Peyer's patch (tissue), 4 donors: ENCODE results near the gene IL12RB2. TPM values are rescaled to one million over a fixed set of nuclear protein-coding genes. Genes with fewer than 3 reads are reported as not detected.
A peak's percentile ranks its signal among the peaks of the same experiment; 100 is the strongest.

ENCODE experiments used
- DNase-seq, 3 donors: peaks; one replicate each; pipeline ENCODE4 v3.0.0-alpha.2; 2017 to 2019
- H3K27ac ChIP-seq, 4 donors: fragments of 200-600 bp; sonication (generic); one replicate each; pipeline ENCODE4 v1.5.1; 2016 to 2019
- H3K27me3 ChIP-seq, 2 donors: fragments of 200-600 bp; sonication (generic); one replicate each; pipeline ENCODE4 v1.5.1; 2019
- H3K36me3 ChIP-seq, 3 donors: fragments of 200-600 bp; sonication (generic); one replicate each; pipeline ENCODE4 v1.5.1; 2016 to 2019
- H3K4me1 ChIP-seq, 4 donors: fragments of 200-600 bp; sonication (generic); one replicate each; pipeline ENCODE4 v1.5.1; 2016 to 2019
- H3K4me3 ChIP-seq, 4 donors: fragments of 200-600 bp; sonication (generic); 1 replicate in 3 of 4; 2 replicates in 1 of 4; pipeline ENCODE4 v1.5.1; 2016 to 2019; ENCODE audit warnings: mild to moderate bottlenecking in 1 of 4
- H3K9me3 ChIP-seq, 4 donors: fragments of 200-600 bp; sonication (generic); one replicate each; pipeline ENCODE4 v1.5.1; 2016 to 2019; ENCODE audit warnings: mild to moderate bottlenecking in 1 of 4
- POLR2A ChIP-seq, 2 donors: fragments of 450-650 bp; IDR thresholded peaks; one replicate each; pipeline ENCODE4 v1.5.1; 2017; ENCODE audit warnings: antibody characterized with exemption in 2 of 2, mild to moderate bottlenecking in 2 of 2, moderate library complexity in 2 of 2
- total RNA-seq, 4 donors: library from RNA; depleted of rRNA; stranded (reverse); fragments of >200 nt; gene quantifications; one replicate each; pipeline ENCODE4 v1.1.0, GENCODE V29; 2016
- TF ChIP-seq, protein P1 (sequence below), 6 experiments: fragments of 450-650 bp in 4 of 6; fragments of 200-600 bp in 2 of 6; sonication (generic) in 1 of 6; IDR thresholded peaks; one replicate each; pipeline ENCODE4 v1.5.1; 2017 to 2019; ENCODE audit warnings: antibody characterized with exemption in 6 of 6, mild to moderate bottlenecking in 3 of 6, moderate library complexity in 1 of 6

The IL12RB2 gene
- total RNA-seq, 4 donors from 2014 or later: 0.35 to 3.3 (median 1.8) TPM

GRCh38 chr1:67298762-67299161, 8.9 kb upstream of the IL12RB2 start:
- no peak for DNase-seq
- H3K4me1 ChIP-seq: no peaks in the 10 kb centered on the region
- TF ChIP-seq, protein P1, sequence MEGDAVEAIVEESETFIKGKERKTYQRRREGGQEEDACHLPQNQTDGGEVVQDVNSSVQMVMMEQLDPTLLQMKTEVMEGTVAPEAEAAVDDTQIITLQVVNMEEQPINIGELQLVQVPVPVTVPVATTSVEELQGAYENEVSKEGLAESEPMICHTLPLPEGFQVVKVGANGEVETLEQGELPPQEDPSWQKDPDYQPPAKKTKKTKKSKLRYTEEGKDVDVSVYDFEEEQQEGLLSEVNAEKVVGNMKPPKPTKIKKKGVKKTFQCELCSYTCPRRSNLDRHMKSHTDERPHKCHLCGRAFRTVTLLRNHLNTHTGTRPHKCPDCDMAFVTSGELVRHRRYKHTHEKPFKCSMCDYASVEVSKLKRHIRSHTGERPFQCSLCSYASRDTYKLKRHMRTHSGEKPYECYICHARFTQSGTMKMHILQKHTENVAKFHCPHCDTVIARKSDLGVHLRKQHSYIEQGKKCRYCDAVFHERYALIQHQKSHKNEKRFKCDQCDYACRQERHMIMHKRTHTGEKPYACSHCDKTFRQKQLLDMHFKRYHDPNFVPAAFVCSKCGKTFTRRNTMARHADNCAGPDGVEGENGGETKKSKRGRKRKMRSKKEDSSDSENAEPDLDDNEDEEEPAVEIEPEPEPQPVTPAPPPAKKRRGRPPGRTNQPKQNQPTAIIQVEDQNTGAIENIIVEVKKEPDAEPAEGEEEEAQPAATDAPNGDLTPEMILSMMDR (IDR thresholded peaks at IDR 0.05): no peak
- no peak for TF ChIP-seq POLR2A (IDR thresholded peaks at IDR 0.05)
- H3K9me3 ChIP-seq: no peaks in the 10 kb centered on the region
- H3K27ac ChIP-seq: no peak overlapping the region
- no peaks in the 10 kb centered on the region for H3K36me3 ChIP-seq
- no peak overlapping the region for H3K4me3 ChIP-seq
- no peaks in the 10 kb centered on the region for H3K27me3 ChIP-seq

DNA sequence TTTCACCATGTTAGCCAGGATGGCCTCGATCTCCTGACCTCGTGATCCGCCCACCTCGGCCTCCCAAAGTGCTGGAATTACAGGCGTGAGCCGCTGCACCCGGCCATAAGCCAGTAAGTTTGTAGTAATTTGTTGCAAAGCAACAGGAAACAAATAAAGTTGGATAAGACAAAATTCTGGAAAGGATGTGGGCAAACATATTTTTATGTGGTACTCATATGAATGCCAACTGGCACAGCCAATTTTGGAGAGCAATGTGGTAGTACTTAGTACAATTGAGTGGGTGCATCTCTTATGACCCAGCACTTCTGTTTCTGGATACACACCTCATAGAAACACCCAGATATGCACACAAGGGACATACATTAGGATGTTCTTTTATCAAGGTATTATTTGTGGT, 8.4 kb upstream of the IL12RB2 start:
- no peak for DNase-seq
- Histone ChIP-seq H3K36me3 (no peaks in the 10 kb centered on the region), H3K9me3 (no peaks in the 10 kb centered on the region), H3K27me3 (no peaks in the 10 kb centered on the region), H3K27ac (no peak overlapping the region), H3K4me1 (no peaks in the 10 kb centered on the region), H3K4me3 (no peak overlapping the region)
- TF ChIP-seq POLR2A (IDR thresholded peaks at IDR 0.05): no peak
- TF ChIP-seq, protein P1 (IDR thresholded peaks at IDR 0.05): no peak

DNA sequence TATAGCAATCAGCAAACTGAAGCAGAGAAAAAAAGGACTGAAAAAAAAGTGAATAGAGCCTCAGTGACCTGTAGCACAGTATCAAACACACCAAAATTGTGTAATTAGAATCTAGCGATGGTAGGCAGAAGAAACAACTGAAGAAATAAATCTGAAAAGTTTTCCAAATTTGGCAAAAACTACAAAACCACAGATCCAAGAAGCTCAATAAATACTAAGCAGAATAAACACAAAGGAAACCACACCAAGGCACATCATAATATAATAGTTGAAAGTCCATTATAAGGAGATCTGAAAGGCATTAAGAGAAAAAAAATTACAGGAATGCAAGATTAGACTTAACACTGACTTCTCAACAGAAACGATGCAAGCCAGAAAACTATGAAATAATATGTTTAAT, 7.1 kb upstream of the IL12RB2 start:
- H3K36me3 ChIP-seq: no peaks in the 10 kb centered on the region
- no peak for TF ChIP-seq POLR2A (IDR thresholded peaks at IDR 0.05)
- TF ChIP-seq, protein P1 (IDR thresholded peaks at IDR 0.05): no peak
- H3K27me3 ChIP-seq: no peaks in the 10 kb centered on the region
- no peaks in the 10 kb centered on the region for H3K9me3 ChIP-seq
- H3K4me3 ChIP-seq: no peak overlapping the region
- H3K4me1 ChIP-seq: no peaks in the 10 kb centered on the region
- no peak for DNase-seq
- H3K27ac ChIP-seq: no peak overlapping the region

GRCh38 chr1:67304023-67304422, 3.6 kb upstream of the IL12RB2 start:
- Histone ChIP-seq H3K36me3 (no peaks in the 10 kb centered on the region), H3K4me1 (peaks cover 0 to 13% (median 2%) of the 10 kb centered on the region in 4 donors), H3K27ac (no peak overlapping the region), H3K27me3 (peaks cover 0 to 4% of the 10 kb centered on the region in 2 donors), H3K4me3 (no peak overlapping the region), H3K9me3 (no peaks in the 10 kb centered on the region)
- TF ChIP-seq, protein P1 (IDR thresholded peaks at IDR 0.05): no peak
- no peak for TF ChIP-seq POLR2A (IDR thresholded peaks at IDR 0.05)
- DNase-seq: no peak

- H3K4me1 ChIP-seq: peaks cover 0 to 13% (median 2%) of the 10 kb centered on the region in 4 donors
- TF ChIP-seq, protein P1 (IDR thresholded peaks at IDR 0.05): no peak
- TF ChIP-seq POLR2A (IDR thresholded peaks at IDR 0.05): no peak
- peaks cover 0 to 4% of the 10 kb centered on the region in 2 donors for H3K27me3 ChIP-seq
- peak overlapping the region in 1 of 4 donors; percentile 2 for H3K27ac ChIP-seq
- no peak for DNase-seq
- no peaks in the 10 kb centered on the region for H3K36me3 ChIP-seq
- no peaks in the 10 kb centered on the region for H3K9me3 ChIP-seq
- no peak overlapping the region for H3K4me3 ChIP-seq
Observed at GRCh38 chr1:67306547-67306946, 1.1 kb upstream of the IL12RB2 start.

DNA sequence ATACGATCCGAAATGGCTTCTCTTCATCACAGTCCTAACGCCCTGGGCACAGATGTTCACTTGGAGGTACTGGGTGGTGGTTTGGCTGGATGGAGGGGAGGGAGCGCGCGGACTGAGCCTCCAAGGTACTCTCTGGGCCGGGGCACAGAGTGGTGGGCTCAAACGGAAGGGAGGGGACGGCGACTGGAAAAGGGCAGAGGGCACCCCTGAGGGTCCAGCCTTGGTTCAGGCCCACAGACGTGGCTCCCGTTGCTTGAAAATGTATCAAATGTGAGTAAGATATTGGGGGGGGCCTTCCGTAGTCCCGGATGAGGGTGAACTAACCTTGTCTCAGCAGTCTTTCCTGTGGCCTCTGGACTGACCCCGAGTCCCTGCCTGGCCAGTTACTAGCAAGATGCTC, 463 bp downstream of the IL12RB2 start:
- Histone ChIP-seq H3K36me3 (no peaks in the 10 kb centered on the region), H3K4me3 (peak overlapping the region; percentile 28 to 63 (median 52)), H3K9me3 (no peaks in the 10 kb centered on the region), H3K27ac (peak overlapping the region in 2 of 4 donors; percentile 9 to 34), H3K4me1 (peaks cover 0 to 13% (median 2%) of the 10 kb centered on the region in 4 donors), H3K27me3 (peaks cover 0 to 4% of the 10 kb centered on the region in 2 donors)
- DNase-seq: no peak
- TF ChIP-seq, protein P1 (IDR thresholded peaks at IDR 0.05): no peak
- no peak for TF ChIP-seq POLR2A (IDR thresholded peaks at IDR 0.05)
